Central memory CD4-positive, alpha-beta T cell (primary cell): ENCODE results near the gene SLC4A1AP.

Experiments used
- DNase-seq: peaks from one replicate; pipeline ENCODE4 v3.0.0; 2022

The SLC4A1AP gene

DNA sequence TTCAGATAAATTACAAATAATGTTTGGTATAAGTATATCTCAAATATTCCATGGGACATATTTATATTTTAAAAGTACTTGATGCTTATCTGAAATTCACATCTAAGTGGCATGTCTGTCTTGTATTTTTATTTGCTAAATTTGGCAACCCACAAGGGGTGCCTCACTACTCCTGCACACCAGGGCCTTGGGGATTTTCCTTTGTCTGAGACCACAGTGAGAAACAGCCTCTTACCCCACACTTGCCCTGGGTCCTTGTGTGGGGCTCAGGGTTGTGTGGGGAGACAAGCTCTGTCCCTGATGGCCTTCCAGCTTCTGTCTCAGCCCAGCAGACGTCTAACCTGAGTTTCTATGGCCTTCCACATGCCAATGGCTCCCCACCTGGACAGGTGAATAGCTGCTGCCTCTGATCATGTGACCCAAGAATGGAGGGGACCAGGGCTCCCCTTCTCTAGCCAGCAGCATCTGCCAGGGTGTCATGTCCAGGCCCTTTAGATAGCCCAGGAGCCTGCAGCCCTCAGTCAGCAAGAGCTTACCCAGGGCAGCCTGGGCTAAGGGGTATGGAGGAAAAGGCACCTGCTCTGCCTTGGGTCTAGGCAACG lies 58.3 kb downstream of the SLC4A1AP start:
- DNase-seq: no peak

DNA sequence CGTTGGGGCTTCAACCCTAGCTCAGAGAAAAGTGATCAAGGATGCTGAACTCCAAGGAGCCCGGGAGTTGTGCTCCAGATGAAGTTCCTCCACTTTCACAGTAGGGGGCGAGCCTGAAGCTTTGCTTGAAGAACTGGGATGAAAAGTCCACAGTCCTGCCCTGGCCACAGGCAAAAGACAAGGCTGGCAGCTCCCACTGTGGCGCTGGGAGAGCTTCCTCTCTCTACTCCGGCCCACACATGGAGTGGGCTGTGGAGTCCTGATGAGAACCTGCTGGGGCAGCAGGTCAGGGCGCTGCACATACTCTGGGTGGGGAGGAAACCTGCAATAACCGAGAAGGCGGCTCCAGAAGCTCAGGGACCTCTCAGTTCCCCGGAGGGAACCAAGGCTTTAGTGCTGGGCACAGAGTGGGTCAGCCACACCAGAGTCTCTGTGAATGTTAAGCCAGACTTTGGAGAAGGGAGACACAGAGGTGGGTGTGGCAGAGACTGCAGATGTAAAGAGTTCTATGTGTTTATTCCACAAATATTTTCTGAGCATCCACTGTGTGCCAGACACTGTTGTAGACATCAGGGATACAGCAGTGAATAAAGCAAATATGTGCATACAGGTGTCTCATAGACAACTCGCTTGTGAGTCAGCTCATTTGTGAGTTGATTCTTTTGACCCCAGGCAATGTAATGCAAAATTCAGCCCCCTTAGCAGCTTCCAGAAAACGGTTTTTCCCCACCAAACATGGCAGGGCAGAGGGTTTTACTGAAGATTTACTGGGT lies 59.9 kb downstream of the SLC4A1AP start:
- peak; percentile 7 for DNase-seq

- DNase-seq: no peak
These were observed 60.5 kb downstream of the SLC4A1AP start for GRCh38 chr2:27724191-27724590.

DNA sequence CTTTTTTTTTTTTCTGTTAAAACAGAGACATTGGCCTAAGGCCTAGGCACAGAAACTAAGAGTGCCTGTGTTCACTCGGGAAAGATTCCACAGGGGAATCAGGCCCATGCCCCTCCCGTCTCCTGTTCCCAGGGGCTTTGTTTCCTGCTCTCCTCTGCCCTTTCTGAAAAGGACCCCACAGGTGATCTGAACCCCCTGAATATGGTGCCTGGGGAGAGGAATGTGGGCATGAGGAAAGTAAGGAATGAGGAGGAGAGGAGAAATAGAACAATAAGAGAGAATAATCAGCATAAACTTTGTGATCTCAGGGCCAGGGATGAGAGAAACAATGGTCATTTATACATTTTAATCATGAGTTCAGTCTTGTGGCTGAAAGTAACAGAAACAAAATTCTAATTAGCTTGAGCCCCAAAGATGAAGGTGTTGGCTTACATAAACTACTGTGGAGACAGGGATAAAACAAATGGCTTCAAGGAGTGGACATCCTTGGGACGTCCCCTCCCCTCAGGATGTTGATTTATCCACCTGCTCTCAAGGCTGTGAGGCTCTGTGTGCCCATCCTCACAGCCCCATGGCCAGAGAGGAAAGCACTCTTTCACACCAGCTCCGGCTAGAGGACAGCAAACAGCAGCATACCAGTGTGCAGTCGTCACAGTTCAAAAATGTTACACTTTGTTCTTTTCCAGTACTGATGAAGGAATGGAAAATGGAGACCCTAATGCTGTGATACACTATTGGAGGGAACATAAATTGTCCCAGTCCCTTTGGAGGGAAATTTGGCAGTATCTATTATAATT lies 61.4 kb downstream of the SLC4A1AP start:
- DNase-seq: no peak

- DNase-seq: no peak
These were observed 63.6 kb downstream of the SLC4A1AP start for GRCh38 chr2:27727257-27727656.

DNA sequence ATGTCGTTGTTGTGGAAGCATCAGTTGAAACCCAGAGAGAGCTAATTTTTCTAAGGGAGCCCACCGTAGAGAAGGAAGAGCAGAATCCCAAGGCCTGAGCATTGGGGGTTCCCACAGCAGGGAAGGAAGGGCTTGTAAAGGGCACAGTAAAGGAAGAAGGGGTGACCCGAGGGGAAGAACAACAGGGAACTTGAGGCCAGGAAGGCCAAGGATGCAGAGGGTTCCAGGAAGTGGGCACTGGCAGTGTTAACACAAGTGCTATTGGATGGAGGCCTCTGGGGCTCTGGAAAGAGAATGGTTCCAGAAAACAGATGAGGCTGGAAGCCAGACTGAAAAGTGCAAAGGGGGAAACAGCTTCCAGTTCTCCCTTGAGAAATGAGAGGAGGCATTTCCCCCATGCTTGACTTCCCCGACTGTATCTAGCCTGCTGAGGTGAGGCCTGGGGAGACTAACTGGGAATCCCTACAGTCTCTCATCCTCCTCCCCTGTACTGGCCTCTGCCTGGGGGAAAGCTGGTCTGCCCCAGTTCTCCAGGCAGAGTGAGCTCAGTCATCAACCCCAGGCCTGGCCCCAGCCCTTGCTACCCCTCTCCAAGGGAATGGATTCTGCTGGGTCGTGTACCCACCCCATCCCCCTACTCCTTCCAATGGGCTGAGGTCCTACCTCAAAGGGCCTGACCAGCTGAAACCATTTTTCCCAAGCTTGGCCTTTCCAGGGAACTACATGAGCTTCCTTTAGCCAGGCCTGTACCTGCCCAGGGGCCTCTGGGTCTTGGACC lies 64.6 kb downstream of the SLC4A1AP start:
- no peak for DNase-seq

DNA sequence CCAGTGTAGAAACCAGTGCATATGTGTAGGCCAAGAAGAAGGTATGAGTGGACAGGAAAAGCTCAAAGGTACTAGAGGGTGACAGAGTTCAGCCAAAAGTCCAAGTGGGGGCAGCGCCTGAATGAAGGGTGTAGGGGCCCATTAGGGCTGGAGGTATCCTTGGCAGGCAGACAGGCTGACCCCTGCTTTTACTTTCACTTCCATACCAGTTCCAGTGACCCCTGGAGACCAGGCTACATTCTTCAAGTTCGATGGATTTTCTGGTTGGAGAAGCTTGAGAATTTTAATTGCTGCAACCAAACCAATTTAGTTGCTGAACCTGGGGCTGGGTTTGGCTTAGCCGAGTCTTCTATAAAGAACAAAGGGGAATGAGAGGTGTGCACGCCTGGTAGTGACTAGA lies 65.5 kb downstream of the SLC4A1AP start:
- no peak for DNase-seq

GRCh38 chr2:27729614-27730013 lies 65.9 kb downstream of the SLC4A1AP start:
- DNase-seq: no peak

- DNase-seq: no peak
These were observed 66.6 kb downstream of the SLC4A1AP start for GRCh38 chr2:27730261-27730662.

- no peak for DNase-seq
These were observed 67.4 kb downstream of the SLC4A1AP start for GRCh38 chr2:27730980-27731691.

DNA sequence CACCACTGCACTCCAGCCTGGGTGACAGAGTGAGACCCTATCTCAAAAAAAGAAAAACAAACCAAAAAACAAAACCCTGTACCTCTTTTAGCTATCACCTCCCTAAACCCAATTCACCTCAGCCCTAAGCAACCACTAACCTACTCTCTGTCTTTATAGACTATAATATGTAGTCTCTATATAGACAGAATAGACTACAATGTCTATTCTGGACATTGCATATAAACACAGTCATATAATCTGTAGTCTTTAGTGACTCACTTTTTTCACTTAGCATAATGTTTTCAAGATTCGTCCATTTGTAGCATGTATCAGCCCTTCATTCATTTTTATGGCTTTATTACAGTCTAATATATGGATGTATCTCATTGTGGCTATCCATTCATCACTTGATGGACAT lies 70.6 kb downstream of the SLC4A1AP start:
- no peak for DNase-seq

- peak; percentile 13 for DNase-seq
These were observed 71.7 kb downstream of the SLC4A1AP start for GRCh38 chr2:27735263-27735904.

- no peak for DNase-seq
These were observed 72.6 kb downstream of the SLC4A1AP start for GRCh38 chr2:27736031-27736889.

GRCh38 chr2:27736890-27737204 lies 73.2 kb downstream of the SLC4A1AP start:
- DNase-seq: no peak

GRCh38 chr2:27737676-27738348 lies 74.1 kb downstream of the SLC4A1AP start:
- no peak for DNase-seq

- DNase-seq: no peak
These were observed 74.8 kb downstream of the SLC4A1AP start for GRCh38 chr2:27738349-27739057.

- DNase-seq: no peak
These were observed 75.3 kb downstream of the SLC4A1AP start for GRCh38 chr2:27739058-27739373.

- DNase-seq: no peak
These were observed 78.0 kb downstream of the SLC4A1AP start for GRCh38 chr2:27741673-27742072.

DNA sequence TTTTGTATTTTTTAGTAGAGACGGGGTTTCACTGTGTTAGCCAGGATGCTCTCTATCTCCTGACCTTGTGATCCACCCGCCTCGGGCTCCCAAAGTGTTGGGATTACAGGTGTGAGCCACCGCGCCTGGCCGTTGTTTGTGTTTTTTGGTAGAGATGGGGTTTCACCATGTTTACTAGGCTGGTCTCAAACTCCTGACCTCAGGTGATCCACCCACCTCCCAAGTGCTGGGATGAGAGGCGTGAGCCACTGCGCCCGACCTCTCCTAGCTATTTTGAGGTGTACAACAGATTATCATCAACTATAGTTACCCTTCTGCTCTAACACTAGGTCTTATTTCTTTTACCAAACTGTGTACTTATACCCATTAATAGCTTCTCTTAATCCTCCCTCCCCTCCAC lies 78.9 kb downstream of the SLC4A1AP start:
- no peak for DNase-seq
